Measurements from ENCODE around the gene LOC101059915.
"Not testable (repeated sequence)": the region's sequence is repeated elsewhere in the genome, so short reads cannot be mapped to it uniquely, and the experiment has no call there.

The LOC101059915 gene

GRCh38 chrX:71671043-71671780, 3.9 kb downstream of the LOC101059915 start:
- no peak for TF ChIP-seq CTCF (IDR thresholded peaks at IDR 0.05; ENCODE audit: insufficient read depth, low read depth, low read length, missing control alignments)
- peak; percentile 36 for DNase-seq (ENCODE audit: low read depth)
- no peak overlapping the region for H3K4me3 ChIP-seq (ENCODE audit: low read depth, low read length)

- TF ChIP-seq CTCF (IDR thresholded peaks at IDR 0.05; ENCODE audit: insufficient read depth, low read depth, low read length, missing control alignments): no peak
- DNase-seq (ENCODE audit: low read depth): no peak
- no peak overlapping the region for H3K4me3 ChIP-seq (ENCODE audit: low read depth, low read length)
These were observed 4.6 kb downstream of the LOC101059915 start for GRCh38 chrX:71671938-71672337.

- DNase-seq (ENCODE audit: low read depth); H3K4me3 ChIP-seq (ENCODE audit: low read depth, low read length): not testable (repeated sequence)
These were observed 8.3 kb downstream of the LOC101059915 start for GRCh38 chrX:71675636-71676035.

GRCh38 chrX:71676068-71676795, 8.9 kb downstream of the LOC101059915 start:
- DNase-seq (ENCODE audit: low read depth); H3K4me3 ChIP-seq (ENCODE audit: low read depth, low read length): not testable (repeated sequence)

GRCh38 chrX:71677195-71677594, 9.8 kb downstream of the LOC101059915 start:
- H3K4me3 ChIP-seq (ENCODE audit: low read depth, low read length); DNase-seq (ENCODE audit: low read depth): not testable (repeated sequence)

GRCh38 chrX:71679575-71680207, 12.3 kb downstream of the LOC101059915 start:
- H3K4me3 ChIP-seq (ENCODE audit: low read depth, low read length): no peak overlapping the region
- TF ChIP-seq CTCF (IDR thresholded peaks at IDR 0.05; ENCODE audit: insufficient read depth, low read depth, low read length, missing control alignments): no peak
- no peak for DNase-seq (ENCODE audit: low read depth)

- H3K4me3 ChIP-seq (ENCODE audit: low read depth, low read length); DNase-seq (ENCODE audit: low read depth): not testable (repeated sequence)
These were observed 29.5 kb downstream of the LOC101059915 start for GRCh38 chrX:71696641-71697465.

- H3K4me3 ChIP-seq (ENCODE audit: low read depth, low read length); DNase-seq (ENCODE audit: low read depth): not testable (repeated sequence)
These were observed 30.3 kb downstream of the LOC101059915 start for GRCh38 chrX:71697466-71698298.

- DNase-seq (ENCODE audit: low read depth); H3K4me3 ChIP-seq (ENCODE audit: low read depth, low read length): not testable (repeated sequence)
These were observed 31.1 kb downstream of the LOC101059915 start for GRCh38 chrX:71698299-71699022.

GRCh38 chrX:71699023-71699344, 31.6 kb downstream of the LOC101059915 start:
- H3K4me3 ChIP-seq (ENCODE audit: low read depth, low read length); DNase-seq (ENCODE audit: low read depth): not testable (repeated sequence)

GRCh38 chrX:71702853-71703252, 35.5 kb downstream of the LOC101059915 start:
- not testable (repeated sequence) for H3K4me3 ChIP-seq (ENCODE audit: low read depth, low read length); DNase-seq (ENCODE audit: low read depth)

- DNase-seq (ENCODE audit: low read depth); H3K4me3 ChIP-seq (ENCODE audit: low read depth, low read length): not testable (repeated sequence)
These were observed 46.7 kb downstream of the LOC101059915 start for GRCh38 chrX:71714064-71714463.

- H3K4me3 ChIP-seq (ENCODE audit: low read depth, low read length); DNase-seq (ENCODE audit: low read depth): not testable (repeated sequence)
These were observed 48.2 kb downstream of the LOC101059915 start for GRCh38 chrX:71715551-71715950.
